Measurements from ENCODE around the gene TMEM236.

The TMEM236 gene

GRCh38 chr10:17725703-17726102, 26.3 kb upstream of the TMEM236 start:
- no peaks in the 10 kb centered on the region for H3K9me2 ChIP-seq (replicated peaks; ENCODE audit: insufficient read depth, low read length)
- no peak overlapping the region for H3K4me2 ChIP-seq (ENCODE audit: low read depth, low read length, poor library complexity, severe bottlenecking)
- H2AFZ ChIP-seq (ENCODE audit: low read depth, low read length, severe bottlenecking): no peak overlapping the region
- TF ChIP-seq, protein P1, sequence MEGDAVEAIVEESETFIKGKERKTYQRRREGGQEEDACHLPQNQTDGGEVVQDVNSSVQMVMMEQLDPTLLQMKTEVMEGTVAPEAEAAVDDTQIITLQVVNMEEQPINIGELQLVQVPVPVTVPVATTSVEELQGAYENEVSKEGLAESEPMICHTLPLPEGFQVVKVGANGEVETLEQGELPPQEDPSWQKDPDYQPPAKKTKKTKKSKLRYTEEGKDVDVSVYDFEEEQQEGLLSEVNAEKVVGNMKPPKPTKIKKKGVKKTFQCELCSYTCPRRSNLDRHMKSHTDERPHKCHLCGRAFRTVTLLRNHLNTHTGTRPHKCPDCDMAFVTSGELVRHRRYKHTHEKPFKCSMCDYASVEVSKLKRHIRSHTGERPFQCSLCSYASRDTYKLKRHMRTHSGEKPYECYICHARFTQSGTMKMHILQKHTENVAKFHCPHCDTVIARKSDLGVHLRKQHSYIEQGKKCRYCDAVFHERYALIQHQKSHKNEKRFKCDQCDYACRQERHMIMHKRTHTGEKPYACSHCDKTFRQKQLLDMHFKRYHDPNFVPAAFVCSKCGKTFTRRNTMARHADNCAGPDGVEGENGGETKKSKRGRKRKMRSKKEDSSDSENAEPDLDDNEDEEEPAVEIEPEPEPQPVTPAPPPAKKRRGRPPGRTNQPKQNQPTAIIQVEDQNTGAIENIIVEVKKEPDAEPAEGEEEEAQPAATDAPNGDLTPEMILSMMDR (IDR thresholded peaks at IDR 0.05; ENCODE audit: insufficient read depth, low read length, poor library complexity, severe bottlenecking): no peak
- TF ChIP-seq EZH2phosphoT487 (conservative IDR thresholded peaks at IDR 0.05; ENCODE audit: low read length): no peak
- H3K9ac ChIP-seq (ENCODE audit: low read length): no peak overlapping the region
- no peaks in the 10 kb centered on the region for H3K36me3 ChIP-seq (ENCODE audit: low read length)
- H3K79me2 ChIP-seq (ENCODE audit: insufficient read depth, low read length): no peaks in the 10 kb centered on the region
- H3K9me3 ChIP-seq (ENCODE audit: insufficient read depth, low read length): no peaks in the 10 kb centered on the region
- H3K27me3 ChIP-seq (ENCODE audit: low read length): no peaks in the 10 kb centered on the region
- H3F3A ChIP-seq (ENCODE audit: insufficient read depth): no peaks in the 10 kb centered on the region
- no peak overlapping the region for H3K4me3 ChIP-seq (ENCODE audit: insufficient read depth, low read length, poor library complexity, severe bottlenecking)
- H4K20me1 ChIP-seq (ENCODE audit: low read depth, low read length): no peaks in the 10 kb centered on the region
- H3K27ac ChIP-seq (ENCODE audit: low read depth, low read length): no peak overlapping the region

GRCh38 chr10:17729630-17730029, 22.4 kb upstream of the TMEM236 start:
- TF ChIP-seq, protein P1 (IDR thresholded peaks at IDR 0.05; ENCODE audit: insufficient read depth, low read length, poor library complexity, severe bottlenecking): no peak
- TF ChIP-seq EZH2phosphoT487 (conservative IDR thresholded peaks at IDR 0.05; ENCODE audit: low read length): no peak
- H4K20me1 ChIP-seq (ENCODE audit: low read depth, low read length): no peaks in the 10 kb centered on the region
- no peak overlapping the region for H3K4me3 ChIP-seq (ENCODE audit: insufficient read depth, low read length, poor library complexity, severe bottlenecking)
- no peaks in the 10 kb centered on the region for H3K79me2 ChIP-seq (ENCODE audit: insufficient read depth, low read length)
- H2AFZ ChIP-seq (ENCODE audit: low read depth, low read length, severe bottlenecking): no peak overlapping the region
- H3K9ac ChIP-seq (ENCODE audit: low read length): no peak overlapping the region
- no peak overlapping the region for H3K4me2 ChIP-seq (ENCODE audit: low read depth, low read length, poor library complexity, severe bottlenecking)
- no peaks in the 10 kb centered on the region for H3K36me3 ChIP-seq (ENCODE audit: low read length)
- H3K9me3 ChIP-seq (ENCODE audit: insufficient read depth, low read length): no peaks in the 10 kb centered on the region
- no peaks in the 10 kb centered on the region for H3K27me3 ChIP-seq (ENCODE audit: low read length)
- no peak overlapping the region for H3K27ac ChIP-seq (ENCODE audit: low read depth, low read length)
- no peaks in the 10 kb centered on the region for H3K9me2 ChIP-seq (replicated peaks; ENCODE audit: insufficient read depth, low read length)
- no peaks in the 10 kb centered on the region for H3F3A ChIP-seq (ENCODE audit: insufficient read depth)

DNA sequence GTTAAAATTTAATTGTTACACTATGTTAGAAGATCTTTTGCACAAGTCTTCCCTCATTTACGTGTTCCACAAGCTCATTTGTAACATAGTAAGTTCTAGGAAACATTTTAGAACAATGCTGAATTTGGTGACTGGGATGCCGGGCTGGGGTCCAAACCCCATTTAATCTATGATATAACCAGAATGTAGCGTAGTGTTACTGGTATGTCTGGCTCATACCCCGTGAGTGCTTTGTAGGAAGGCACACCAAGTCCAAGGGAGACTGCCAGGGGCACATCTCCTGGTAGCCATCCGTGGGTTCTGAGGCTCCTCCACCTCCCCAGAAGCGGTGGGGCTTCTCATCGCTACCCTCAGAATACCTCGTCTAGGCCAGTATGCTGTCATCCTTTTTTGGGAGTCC, 21.3 kb upstream of the TMEM236 start:
- H4K20me1 ChIP-seq (ENCODE audit: low read depth, low read length): no peaks in the 10 kb centered on the region
- no peak overlapping the region for H3K4me2 ChIP-seq (ENCODE audit: low read depth, low read length, poor library complexity, severe bottlenecking)
- no peaks in the 10 kb centered on the region for H3K36me3 ChIP-seq (ENCODE audit: low read length)
- TF ChIP-seq, protein P1 (IDR thresholded peaks at IDR 0.05; ENCODE audit: insufficient read depth, low read length, poor library complexity, severe bottlenecking): no peak
- TF ChIP-seq EZH2phosphoT487 (conservative IDR thresholded peaks at IDR 0.05; ENCODE audit: low read length): no peak
- no peaks in the 10 kb centered on the region for H3K9me3 ChIP-seq (ENCODE audit: insufficient read depth, low read length)
- no peak overlapping the region for H3K9ac ChIP-seq (ENCODE audit: low read length)
- no peak overlapping the region for H3K4me3 ChIP-seq (ENCODE audit: insufficient read depth, low read length, poor library complexity, severe bottlenecking)
- H3K79me2 ChIP-seq (ENCODE audit: insufficient read depth, low read length): no peaks in the 10 kb centered on the region
- H3K9me2 ChIP-seq (replicated peaks; ENCODE audit: insufficient read depth, low read length): no peaks in the 10 kb centered on the region
- H3K27ac ChIP-seq (ENCODE audit: low read depth, low read length): no peak overlapping the region
- H2AFZ ChIP-seq (ENCODE audit: low read depth, low read length, severe bottlenecking): no peak overlapping the region
- no peaks in the 10 kb centered on the region for H3F3A ChIP-seq (ENCODE audit: insufficient read depth)
- no peaks in the 10 kb centered on the region for H3K27me3 ChIP-seq (ENCODE audit: low read length)
